Omental fat pad (tissue), 4 donors: ENCODE results near the gene TSEN15. TPM values are rescaled to one million over a fixed set of nuclear protein-coding genes. Genes with fewer than 3 reads are reported as not detected.
"Not testable (repeated sequence)": the region's sequence is repeated elsewhere in the genome, so short reads cannot be mapped to it uniquely, and the experiment has no call there.

Experiments used
- ATAC-seq: fragments of 150-250 bp; one replicate; pipeline ENCODE4 v1.9.1; 2016; ENCODE audit warnings: mild to moderate bottlenecking, moderate library complexity; ENCODE audit not compliant: low FRiP score
- DNase-seq: peaks from one replicate; pipeline ENCODE4 v3.0.0-alpha.2; 2019; ENCODE audit warnings: low spot score
- total RNA-seq, 4 donors: library from RNA; depleted of rRNA; stranded (reverse); fragments of >200 nt; gene quantifications; one replicate each; pipeline ENCODE4 v1.1.0, GENCODE V29; 2016
- TF ChIP-seq, protein P1 (sequence below), 3 donors: fragments of 450-650 bp; IDR thresholded peaks; one replicate each; pipeline ENCODE4 v1.5.1; 2016 to 2017; ENCODE audit warnings: antibody characterized with exemption in 3 of 3, mild to moderate bottlenecking in 3 of 3, moderate library complexity in 2 of 3

TSEN15 gene
- total RNA-seq, 4 donors from 2014 or later, result 16.2 to 29.0 (median 23.8) TPM

DNA sequence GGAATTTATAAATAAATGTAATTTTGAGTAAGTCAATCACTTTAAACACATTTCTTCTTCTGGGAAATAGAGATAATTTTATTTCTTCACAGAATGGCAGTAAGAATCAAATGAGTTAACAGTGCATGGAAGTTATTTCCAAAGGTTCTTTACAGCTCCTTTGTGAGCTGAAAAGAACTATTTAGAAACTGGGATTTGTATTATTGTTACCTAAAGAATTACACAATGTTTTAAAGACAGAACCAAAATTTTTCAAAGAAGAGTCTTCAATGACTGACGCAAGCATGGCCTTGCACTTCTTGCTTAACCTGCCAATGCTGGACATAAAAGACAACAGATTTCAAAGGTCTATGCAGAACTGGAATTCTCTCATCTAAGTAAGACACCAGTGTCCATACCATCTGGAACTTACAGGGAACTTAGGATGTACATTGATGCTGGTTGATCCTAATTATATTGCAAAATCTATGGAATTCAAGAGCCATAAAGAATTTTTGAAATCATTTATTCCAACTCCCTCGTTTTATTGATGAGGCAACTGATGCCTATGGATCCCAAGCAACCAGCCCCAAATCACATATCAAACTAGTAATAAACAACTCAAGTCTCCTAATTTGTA lies 16.7 kb upstream of the TSEN15 start:
- ATAC-seq, result no peak
- TF ChIP-seq, protein P1, sequence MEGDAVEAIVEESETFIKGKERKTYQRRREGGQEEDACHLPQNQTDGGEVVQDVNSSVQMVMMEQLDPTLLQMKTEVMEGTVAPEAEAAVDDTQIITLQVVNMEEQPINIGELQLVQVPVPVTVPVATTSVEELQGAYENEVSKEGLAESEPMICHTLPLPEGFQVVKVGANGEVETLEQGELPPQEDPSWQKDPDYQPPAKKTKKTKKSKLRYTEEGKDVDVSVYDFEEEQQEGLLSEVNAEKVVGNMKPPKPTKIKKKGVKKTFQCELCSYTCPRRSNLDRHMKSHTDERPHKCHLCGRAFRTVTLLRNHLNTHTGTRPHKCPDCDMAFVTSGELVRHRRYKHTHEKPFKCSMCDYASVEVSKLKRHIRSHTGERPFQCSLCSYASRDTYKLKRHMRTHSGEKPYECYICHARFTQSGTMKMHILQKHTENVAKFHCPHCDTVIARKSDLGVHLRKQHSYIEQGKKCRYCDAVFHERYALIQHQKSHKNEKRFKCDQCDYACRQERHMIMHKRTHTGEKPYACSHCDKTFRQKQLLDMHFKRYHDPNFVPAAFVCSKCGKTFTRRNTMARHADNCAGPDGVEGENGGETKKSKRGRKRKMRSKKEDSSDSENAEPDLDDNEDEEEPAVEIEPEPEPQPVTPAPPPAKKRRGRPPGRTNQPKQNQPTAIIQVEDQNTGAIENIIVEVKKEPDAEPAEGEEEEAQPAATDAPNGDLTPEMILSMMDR (IDR thresholded peaks at IDR 0.05), result no peak

DNA sequence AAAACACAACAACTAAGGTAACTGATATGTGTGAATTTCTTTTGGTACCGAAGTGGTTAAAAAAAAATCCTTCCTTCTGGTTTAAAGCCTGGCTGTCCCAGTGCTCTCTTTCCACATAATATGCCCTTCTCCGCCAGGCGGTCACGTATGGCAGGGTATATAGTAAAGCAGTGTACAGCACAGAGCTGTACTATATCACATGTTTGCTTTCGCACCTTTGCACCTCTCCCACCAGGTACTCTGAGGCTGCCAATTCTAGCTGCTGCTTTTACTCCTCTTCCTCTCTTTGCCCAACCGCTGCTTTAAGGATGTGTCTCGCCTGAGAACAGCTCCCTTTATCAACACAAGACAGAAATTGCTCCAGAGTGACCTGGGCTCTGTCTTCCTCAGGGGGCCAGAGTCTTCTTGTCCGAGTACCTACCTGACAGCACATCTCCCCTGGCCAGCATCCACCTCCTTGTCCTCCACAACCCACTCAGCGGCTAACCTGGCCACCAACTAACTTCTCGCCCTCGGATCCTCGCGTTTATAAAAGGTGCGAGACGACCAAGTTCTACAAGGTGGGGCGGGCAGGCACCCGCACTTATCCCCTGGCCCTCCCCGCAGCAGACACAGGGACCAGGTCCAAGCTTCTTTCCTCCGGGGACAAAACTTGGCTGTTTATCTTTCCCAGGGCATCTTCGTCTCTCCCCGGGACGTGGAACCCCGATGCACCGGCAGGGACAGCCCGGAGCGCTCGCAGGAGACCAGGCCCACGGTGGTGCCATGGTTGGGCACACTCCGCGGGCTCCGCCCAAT lies 15.6 kb upstream of the TSEN15 start:
- ATAC-seq, result no peak
- no peak for DNase-seq
- TF ChIP-seq, protein P1 (IDR thresholded peaks at IDR 0.05), result no peak

More for the DNA sequence above, 16.7 kb upstream of the TSEN15 start:
- DNase-seq, result no peak

DNA sequence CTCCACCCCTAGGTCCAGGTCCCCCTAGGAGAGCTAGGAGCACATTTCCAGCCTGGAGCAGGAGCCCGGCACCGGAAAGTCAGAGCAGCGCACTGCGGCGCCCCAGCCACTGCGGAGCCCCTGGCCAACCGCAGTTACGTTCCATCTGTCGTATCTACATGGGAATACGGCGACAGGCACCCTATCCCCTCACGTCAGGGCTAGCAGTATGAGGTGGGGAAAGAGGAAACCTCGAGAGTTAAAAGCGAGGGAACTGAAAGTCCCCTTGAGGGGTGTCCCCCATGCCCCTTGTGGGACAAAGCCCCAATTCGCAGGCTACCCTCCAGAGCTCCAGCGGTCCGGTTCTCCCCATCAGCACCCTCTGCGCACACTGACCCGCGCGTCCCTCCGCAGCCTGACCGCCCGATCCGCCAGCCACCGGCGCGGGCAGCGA lies 15.0 kb upstream of the TSEN15 start:
- ATAC-seq, result peak; percentile 53
- TF ChIP-seq, protein P1 (IDR thresholded peaks at IDR 0.05), result no peak
- no peak for DNase-seq

DNA sequence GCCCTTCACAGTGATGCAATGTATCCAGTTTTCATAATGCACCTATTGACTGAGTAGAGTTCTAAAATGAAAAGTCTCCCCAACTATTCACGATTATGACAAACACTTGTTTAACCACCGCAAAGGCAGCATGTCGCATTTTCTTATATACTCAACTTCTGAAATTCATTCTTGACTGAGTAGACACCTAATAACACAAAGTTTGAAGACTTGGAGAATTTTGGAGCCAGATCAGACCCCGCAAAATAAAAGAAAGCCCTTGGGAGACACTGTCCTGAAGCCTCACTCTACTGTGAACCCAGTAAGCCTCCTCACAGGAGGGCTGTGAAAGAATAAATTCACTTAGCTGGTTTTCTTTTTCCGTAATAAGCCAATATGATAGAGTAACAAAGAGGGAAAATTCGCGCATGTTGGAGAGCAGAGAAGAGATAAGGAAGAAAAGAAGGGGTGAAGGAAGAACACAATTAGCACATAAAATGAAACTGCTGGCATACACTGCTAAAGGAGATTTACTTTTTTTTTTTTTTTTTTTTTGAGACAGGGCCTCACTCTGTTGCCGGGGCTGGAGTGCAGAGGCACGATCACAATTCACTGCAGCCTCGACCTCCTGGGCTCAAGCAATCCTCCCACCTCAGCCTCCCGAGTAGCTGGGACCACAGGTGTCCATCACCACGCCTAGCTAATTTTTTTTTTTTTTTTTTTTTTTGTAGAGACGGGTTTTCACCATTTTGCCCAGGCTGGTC lies 13.5 kb upstream of the TSEN15 start:
- no peak for DNase-seq
- no peak for ATAC-seq
- TF ChIP-seq, protein P1 (IDR thresholded peaks at IDR 0.05), result no peak

DNA sequence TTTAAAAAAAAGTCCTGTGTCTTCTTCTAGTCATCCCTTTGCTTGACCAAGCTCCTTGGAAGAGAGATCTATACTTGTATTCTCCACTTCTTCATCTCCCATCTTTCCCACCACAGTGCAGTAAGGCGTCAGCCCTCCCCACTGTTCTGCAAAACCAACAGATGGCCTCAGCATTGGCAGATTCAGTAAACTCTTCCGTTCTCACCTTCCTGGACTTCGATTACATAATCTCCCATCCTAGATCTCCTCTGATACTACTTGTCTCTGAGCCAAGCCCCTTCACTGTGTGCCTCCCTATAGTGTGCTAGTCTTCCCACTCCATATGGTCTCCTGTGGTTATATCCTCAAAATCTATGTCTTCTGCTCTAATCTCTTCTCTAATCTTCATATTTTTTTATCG lies 12.4 kb upstream of the TSEN15 start:
- DNase-seq (no peak), ATAC-seq (no peak)
- TF ChIP-seq, protein P1 (IDR thresholded peaks at IDR 0.05), result no peak

DNA sequence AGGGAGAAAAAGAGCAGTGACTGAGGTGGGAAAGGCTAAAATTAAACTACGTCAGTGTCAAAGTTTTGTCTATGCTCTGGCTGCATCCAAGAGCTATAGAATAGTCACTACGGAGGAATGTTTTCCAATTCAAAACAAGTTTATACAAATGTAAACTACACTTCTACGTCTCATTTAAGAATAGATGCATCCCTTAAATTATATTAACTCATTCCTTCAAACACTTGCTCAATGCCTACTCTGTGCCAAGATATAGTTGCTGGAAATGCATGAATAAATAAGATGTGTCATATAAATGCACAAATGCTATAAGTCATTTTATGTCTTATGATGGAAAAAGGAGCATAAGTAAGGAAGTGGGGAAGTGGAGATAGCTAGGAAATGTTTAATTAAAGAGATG lies 9.8 kb upstream of the TSEN15 start:
- DNase-seq (no peak), ATAC-seq (no peak)
- TF ChIP-seq, protein P1 (IDR thresholded peaks at IDR 0.05), result no peak

DNA sequence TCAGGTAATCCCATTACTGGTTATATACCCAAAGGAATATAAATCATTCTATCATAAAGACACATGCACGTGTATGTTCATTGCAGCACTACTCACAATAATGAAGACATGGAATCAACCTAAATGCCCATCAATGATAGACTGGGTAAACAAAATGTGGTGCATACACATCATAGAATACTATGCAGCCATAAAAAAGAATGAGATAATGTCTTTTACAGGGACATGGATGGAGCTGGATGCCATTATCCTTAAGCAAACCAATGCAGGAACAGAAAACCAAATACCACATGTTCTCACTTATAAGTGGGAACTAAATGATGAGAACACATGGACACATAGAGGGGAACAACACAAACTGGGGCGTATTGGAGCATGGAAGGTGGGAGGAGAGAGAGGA lies 8.2 kb upstream of the TSEN15 start:
- not testable (repeated sequence) for ATAC-seq, DNase-seq
